Measurements from ENCODE around the gene LALBA.
"Not testable (repeated sequence)": the region's sequence is repeated elsewhere in the genome, so short reads cannot be mapped to it uniquely, and the experiment has no call there.

The LALBA gene

GRCh38 chr12:48569946-48570345 is at the start of gene LALBA:
Gene LALBA (minus strand): TSS chr12:48570046. CDS start chr12:48570020, 26 bp downstream.
- DNase-seq (ENCODE audit: low read depth in 2 of 2): no peak

- peak; percentile 54 to 64 for DNase-seq (ENCODE audit: low read depth in 2 of 2)
Measured at GRCh38 chr12:48618541-48618940, 48.7 kb upstream of the LALBA start.

- DNase-seq (ENCODE audit: low read depth in 2 of 2): no peak
Measured at GRCh38 chr12:48615681-48616080, 45.8 kb upstream of the LALBA start.

- DNase-seq (ENCODE audit: low read depth in 2 of 2): no peak
Measured at GRCh38 chr12:48613321-48613720, 43.5 kb upstream of the LALBA start.

GRCh38 chr12:48602192-48602989 is 32.5 kb upstream of the LALBA start:
- no peak for DNase-seq (ENCODE audit: low read depth in 2 of 2)

GRCh38 chr12:48601013-48601756 is 31.3 kb upstream of the LALBA start:
- no peak for DNase-seq (ENCODE audit: low read depth in 2 of 2)

GRCh38 chr12:48600552-48600951 is 30.7 kb upstream of the LALBA start:
- no peak for DNase-seq (ENCODE audit: low read depth in 2 of 2)

- no peak for DNase-seq (ENCODE audit: low read depth in 2 of 2)
Measured at GRCh38 chr12:48592591-48593086, 22.8 kb upstream of the LALBA start.

GRCh38 chr12:48586361-48586760 is 16.5 kb upstream of the LALBA start:
- DNase-seq (ENCODE audit: low read depth in 2 of 2): no peak

- no peak for DNase-seq (ENCODE audit: low read depth in 2 of 2)
Measured at GRCh38 chr12:48583728-48584127, 13.9 kb upstream of the LALBA start.

- no peak for DNase-seq (ENCODE audit: low read depth in 2 of 2)
Measured at GRCh38 chr12:48580831-48581230, 11.0 kb upstream of the LALBA start.

GRCh38 chr12:48572326-48572725 is 2.5 kb upstream of the LALBA start:
- DNase-seq (ENCODE audit: low read depth in 2 of 2): no peak

- no peak for DNase-seq (ENCODE audit: low read depth in 2 of 2)
Measured at GRCh38 chr12:48567731-48568130, 2.1 kb downstream of the LALBA start.

- no peak for DNase-seq (ENCODE audit: low read depth in 2 of 2)
Measured at GRCh38 chr12:48557919-48558318, 11.9 kb downstream of the LALBA start.

GRCh38 chr12:48556631-48557030 is 13.2 kb downstream of the LALBA start:
- no peak for DNase-seq (ENCODE audit: low read depth in 2 of 2)

- DNase-seq (ENCODE audit: low read depth in 2 of 2): not testable (repeated sequence)
Measured at GRCh38 chr12:48553666-48554343, 16.0 kb downstream of the LALBA start.

- DNase-seq (ENCODE audit: low read depth in 2 of 2): not testable (repeated sequence)
Measured at GRCh38 chr12:48551636-48552035, 18.2 kb downstream of the LALBA start.

GRCh38 chr12:48547012-48547411 is 22.8 kb downstream of the LALBA start:
- DNase-seq (ENCODE audit: low read depth in 2 of 2): not testable (repeated sequence)

- DNase-seq (ENCODE audit: low read depth in 2 of 2): no peak
Measured at GRCh38 chr12:48545833-48546469, 23.9 kb downstream of the LALBA start.

GRCh38 chr12:48542300-48542928 is 27.4 kb downstream of the LALBA start:
- DNase-seq (ENCODE audit: low read depth in 2 of 2): peak; percentile 16 to 52

GRCh38 chr12:48536602-48537001 is 33.2 kb downstream of the LALBA start:
- no peak for DNase-seq (ENCODE audit: low read depth in 2 of 2)

Measured in stimulated activated CD4-positive, alpha-beta T cell treated with anti-CD3 and anti-CD28 coated beads, Interleukin-15, amount 100 ng/mL, for 48 hours (primary cell).